Nephron progenitor cell (in vitro differentiated cells): ENCODE results near the gene PDK4.

Experiments
- DNase-seq: peaks from one replicate; pipeline ENCODE4 v3.0.0; 2021
- H3K27ac Mint-ChIP-seq: 2 replicates; pipeline ENCODE4 v1.8.0; 2021; ENCODE audit warnings: mild to moderate bottlenecking, moderate library complexity, mixed read lengths
- H3K27me3 Mint-ChIP-seq: 2 replicates; pipeline ENCODE4 v1.8.0; 2021; ENCODE audit warnings: mild to moderate bottlenecking, low read depth, mixed read lengths; ENCODE audit not compliant: poor library complexity
- H3K36me3 Mint-ChIP-seq: 2 replicates; pipeline ENCODE4 v1.8.0; 2021; ENCODE audit warnings: low read depth, mixed read lengths
- H3K4me1 Mint-ChIP-seq: 2 replicates; pipeline ENCODE4 v1.8.0; 2021; ENCODE audit warnings: mixed read lengths
- H3K4me3 Mint-ChIP-seq: 2 replicates; pipeline ENCODE4 v1.8.0; 2021; ENCODE audit warnings: mild to moderate bottlenecking, moderate library complexity, mixed read lengths
- H3K9me3 Mint-ChIP-seq: 2 replicates; pipeline ENCODE4 v1.8.0; 2021; ENCODE audit warnings: mild to moderate bottlenecking, moderate library complexity, mixed read lengths
- TF ChIP-seq, protein P1 (sequence below): fragments of 200-600 bp; sonication (generic); IDR thresholded peaks from 2 replicates; pipeline ENCODE4 v1.5.0; 2021; ENCODE audit warnings: antibody characterized with exemption

Gene PDK4

DNA sequence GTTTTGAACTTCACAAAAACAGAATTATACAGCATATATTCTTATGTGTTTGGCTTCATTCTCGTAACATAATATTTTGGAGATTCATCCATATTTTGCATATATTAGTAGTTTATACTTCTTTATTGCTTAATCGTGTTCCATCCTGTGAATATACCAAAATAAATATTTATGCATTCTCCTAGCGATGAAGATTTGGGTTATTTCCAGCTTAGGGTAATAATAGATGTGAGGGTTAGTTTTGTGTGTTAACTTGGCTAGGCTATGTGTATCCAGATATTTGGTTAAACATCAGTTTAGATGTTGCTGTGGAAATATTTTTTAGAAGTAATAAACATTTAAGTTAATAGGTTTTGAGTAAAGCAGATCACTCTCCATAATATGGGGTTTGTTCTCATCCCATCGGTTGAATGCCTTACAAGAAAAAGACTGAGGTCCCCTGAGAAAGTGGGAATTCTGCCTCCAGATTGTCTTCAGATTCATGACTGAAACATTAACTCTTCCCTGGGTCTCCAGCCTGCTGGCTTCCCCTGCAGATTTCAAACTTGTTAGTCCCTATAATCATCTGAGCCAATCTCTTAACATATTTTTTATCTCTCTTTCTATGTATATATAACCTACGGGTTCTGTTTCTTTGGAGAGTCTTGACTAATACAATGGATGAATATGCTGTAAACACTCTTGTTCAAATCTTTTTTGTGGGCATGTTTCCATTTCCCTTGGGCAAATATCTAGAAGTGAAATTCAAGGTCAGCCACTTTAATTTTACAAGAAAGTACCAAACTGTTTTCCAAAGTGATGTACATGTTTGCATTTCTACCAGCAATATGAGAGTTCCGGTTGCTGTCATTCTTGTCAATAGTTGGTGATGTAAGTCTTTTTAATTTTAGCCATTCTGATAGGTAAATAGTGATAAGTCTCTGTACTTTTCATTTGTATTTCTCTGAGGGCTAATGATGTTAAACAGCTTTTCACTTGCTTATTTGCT lies 48.7 kb downstream of the PDK4 start:
- DNase-seq: no peak
- Mint-ChIP-seq H3K27me3 (no peaks in the 10 kb centered on the region), H3K9me3 (no peaks in the 10 kb centered on the region), H3K27ac (no peak overlapping the region), H3K4me1 (peaks cover 21% of the 10 kb centered on the region), H3K4me3 (no peak overlapping the region), H3K36me3 (no peaks in the 10 kb centered on the region)
- TF ChIP-seq, protein P1, sequence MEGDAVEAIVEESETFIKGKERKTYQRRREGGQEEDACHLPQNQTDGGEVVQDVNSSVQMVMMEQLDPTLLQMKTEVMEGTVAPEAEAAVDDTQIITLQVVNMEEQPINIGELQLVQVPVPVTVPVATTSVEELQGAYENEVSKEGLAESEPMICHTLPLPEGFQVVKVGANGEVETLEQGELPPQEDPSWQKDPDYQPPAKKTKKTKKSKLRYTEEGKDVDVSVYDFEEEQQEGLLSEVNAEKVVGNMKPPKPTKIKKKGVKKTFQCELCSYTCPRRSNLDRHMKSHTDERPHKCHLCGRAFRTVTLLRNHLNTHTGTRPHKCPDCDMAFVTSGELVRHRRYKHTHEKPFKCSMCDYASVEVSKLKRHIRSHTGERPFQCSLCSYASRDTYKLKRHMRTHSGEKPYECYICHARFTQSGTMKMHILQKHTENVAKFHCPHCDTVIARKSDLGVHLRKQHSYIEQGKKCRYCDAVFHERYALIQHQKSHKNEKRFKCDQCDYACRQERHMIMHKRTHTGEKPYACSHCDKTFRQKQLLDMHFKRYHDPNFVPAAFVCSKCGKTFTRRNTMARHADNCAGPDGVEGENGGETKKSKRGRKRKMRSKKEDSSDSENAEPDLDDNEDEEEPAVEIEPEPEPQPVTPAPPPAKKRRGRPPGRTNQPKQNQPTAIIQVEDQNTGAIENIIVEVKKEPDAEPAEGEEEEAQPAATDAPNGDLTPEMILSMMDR: no peak

DNA sequence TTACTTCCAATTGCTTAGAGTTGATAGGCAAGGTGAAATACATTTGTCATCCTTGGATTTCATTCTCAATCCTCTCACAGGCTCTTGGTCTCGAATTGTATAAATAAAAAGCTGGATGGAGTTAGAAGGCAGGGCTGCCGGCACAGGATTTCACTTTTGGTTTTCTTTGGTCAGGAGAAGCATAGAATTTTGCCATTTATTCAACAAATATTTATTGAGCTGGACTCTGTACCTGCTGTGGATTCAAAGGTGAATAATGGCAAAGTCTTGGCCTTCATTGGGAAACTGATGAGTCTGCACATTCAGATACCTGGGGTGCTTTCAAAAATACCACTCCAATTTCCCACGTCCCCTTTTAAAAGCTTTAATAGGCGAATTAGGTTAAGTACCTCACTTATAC lies 49.7 kb downstream of the PDK4 start:
- Mint-ChIP-seq H3K9me3 (no peaks in the 10 kb centered on the region), H3K4me1 (peaks cover 17% of the 10 kb centered on the region), H3K27me3 (no peaks in the 10 kb centered on the region)

DNA sequence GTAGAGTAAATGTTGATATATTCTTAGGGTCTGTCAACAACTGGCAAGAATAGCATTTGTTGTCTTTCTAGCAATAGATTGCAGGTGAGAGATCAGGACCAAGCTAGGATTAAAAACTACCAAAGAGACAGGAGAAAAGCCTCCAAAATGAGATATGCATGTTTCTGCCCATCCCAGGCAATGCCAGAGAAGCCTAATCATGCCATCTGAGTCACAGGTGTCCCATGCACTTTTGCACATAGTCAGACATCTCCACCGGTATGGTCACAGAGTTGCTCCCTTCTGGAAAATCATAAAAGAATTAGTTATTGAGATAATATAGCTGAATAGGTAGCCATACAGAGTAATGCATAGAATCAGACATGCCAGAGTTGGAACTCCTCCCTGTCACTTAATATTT lies 50.6 kb downstream of the PDK4 start:
- H3K27ac Mint-ChIP-seq: no peak overlapping the region
- DNase-seq: no peak
- no peaks in the 10 kb centered on the region for H3K36me3 Mint-ChIP-seq
- no peak overlapping the region for H3K4me3 Mint-ChIP-seq
- H3K27me3 Mint-ChIP-seq: no peaks in the 10 kb centered on the region
- peaks cover 13% of the 10 kb centered on the region for H3K4me1 Mint-ChIP-seq
- no peaks in the 10 kb centered on the region for H3K9me3 Mint-ChIP-seq
- TF ChIP-seq, protein P1: no peak

More for the DNA sequence above, 49.7 kb downstream of the PDK4 start:
- TF ChIP-seq, protein P1: no peak
- DNase-seq: no peak
- H3K27ac Mint-ChIP-seq: no peak overlapping the region
- no peak overlapping the region for H3K4me3 Mint-ChIP-seq
- no peaks in the 10 kb centered on the region for H3K36me3 Mint-ChIP-seq

DNA sequence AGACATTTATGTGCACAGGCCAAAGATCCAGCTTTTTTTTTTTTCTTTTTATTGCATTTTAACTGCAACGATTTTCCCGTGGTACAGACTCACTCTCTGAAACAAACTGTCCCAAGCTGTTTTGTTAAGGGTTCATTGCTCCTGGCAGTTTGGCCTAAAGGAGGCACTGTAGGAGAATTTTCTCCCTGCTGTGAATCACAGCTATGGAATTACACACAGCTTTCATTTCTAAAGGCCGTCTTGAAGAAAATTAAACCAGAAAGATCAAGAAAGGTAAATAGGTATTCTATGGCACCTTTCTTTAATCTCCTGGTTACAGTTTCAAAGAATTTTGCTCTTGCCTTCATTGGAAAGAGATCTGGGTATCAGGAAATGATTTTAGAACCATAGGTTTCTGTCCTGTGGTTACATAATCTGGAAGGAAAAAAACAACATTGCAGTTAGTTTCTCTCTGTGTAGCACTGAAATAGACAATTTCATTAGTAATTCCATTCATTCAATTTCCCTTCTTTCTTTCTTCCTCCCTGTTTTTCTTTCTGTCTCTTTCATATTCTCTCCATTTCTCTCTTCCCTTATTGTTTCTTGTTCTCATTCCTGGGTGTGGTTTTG lies 51.2 kb downstream of the PDK4 start:
- no peaks in the 10 kb centered on the region for H3K9me3 Mint-ChIP-seq
- TF ChIP-seq, protein P1: peak; percentile 51
- no peaks in the 10 kb centered on the region for H3K36me3 Mint-ChIP-seq
- H3K4me3 Mint-ChIP-seq: no peak overlapping the region
- peaks cover 6% of the 10 kb centered on the region for H3K27me3 Mint-ChIP-seq
- peaks cover 7% of the 10 kb centered on the region for H3K4me1 Mint-ChIP-seq
- H3K27ac Mint-ChIP-seq: no peak overlapping the region
- peak; percentile 18 for DNase-seq

DNA sequence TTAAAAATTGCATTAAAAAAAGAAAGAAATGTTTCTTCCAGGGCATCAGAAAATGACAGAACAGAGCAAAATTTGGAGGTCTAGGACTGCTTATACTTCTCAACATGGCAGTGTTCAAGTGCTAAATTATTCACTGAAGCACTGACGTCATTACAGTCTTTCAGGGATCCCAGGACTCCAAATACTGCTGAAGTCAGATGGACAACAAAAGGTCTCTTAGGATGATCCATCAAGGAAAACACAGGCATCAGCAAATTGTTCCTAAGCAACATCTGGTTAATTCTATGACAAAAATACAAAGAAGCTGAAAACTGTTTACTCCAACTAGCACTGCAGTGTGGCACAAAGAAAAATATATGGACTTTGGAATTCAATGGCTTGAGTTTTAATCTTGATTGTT lies 52.1 kb downstream of the PDK4 start:
- Mint-ChIP-seq H3K9me3 (no peaks in the 10 kb centered on the region), H3K4me1 (no peaks in the 10 kb centered on the region), H3K36me3 (no peaks in the 10 kb centered on the region), H3K27me3 (peaks cover 14% of the 10 kb centered on the region), H3K4me3 (no peak overlapping the region), H3K27ac (no peak overlapping the region)
- TF ChIP-seq, protein P1: no peak
- DNase-seq: no peak
